GM12891 (cell line): ENCODE results near the gene LCN6.

Source experiments
- PAX5 ChIP-seq: IDR thresholded peaks from 2 replicates; pipeline ENCODE4 v1.6.1; 2011; ENCODE audit warnings: low read length, moderate library complexity, mild to moderate bottlenecking; ENCODE audit not compliant: insufficient read depth, severe bottlenecking
- POLR2A ChIP-seq: IDR thresholded peaks from 2 replicates; pipeline ENCODE4 v1.6.1; 2011; ENCODE audit warnings: low read depth, low read length, control low read depth
- POLR2AphosphoS5 ChIP-seq: IDR thresholded peaks from 2 replicates; pipeline ENCODE4 v1.6.1; 2011; ENCODE audit warnings: low read depth, low read length, control low read depth
- POU2F2 ChIP-seq: IDR thresholded peaks from 2 replicates; pipeline ENCODE4 v1.6.1; 2011; ENCODE audit warnings: low read depth, mild to moderate bottlenecking, control low read depth, low read length, moderate library complexity
- SPI1 ChIP-seq: IDR thresholded peaks from 2 replicates; pipeline ENCODE4 v1.6.1; 2011; ENCODE audit warnings: low read depth, low read length, control low read depth
- TAF1 ChIP-seq: IDR thresholded peaks from 2 replicates; pipeline ENCODE4 v1.6.1; 2011; ENCODE audit warnings: low read depth, low read length, control low read depth

DNA sequence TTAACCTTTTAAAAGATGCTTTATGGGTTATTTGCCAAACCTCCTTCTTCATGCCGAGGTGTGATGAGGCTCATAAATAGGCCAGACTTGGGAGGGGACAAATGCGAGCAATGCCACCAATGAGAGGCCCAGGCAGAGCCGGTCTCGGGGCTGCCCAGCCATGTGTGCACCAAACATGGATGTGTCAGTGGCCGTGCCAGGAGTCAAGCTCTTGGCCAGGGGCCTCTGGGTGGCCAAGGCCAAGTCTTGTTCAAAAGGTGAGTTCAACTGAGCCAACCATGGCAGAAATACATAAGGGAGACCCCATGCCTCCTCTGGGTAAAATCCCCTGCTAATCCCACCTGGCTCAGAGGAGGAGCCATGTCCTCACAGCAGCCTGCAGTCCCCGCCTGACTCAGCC, 26.9 kb upstream of the LCN6 start:
- no peak for TF ChIP-seq TAF1
- TF ChIP-seq POLR2A: no peak
- no peak for TF ChIP-seq POLR2AphosphoS5
- no peak for TF ChIP-seq SPI1
- TF ChIP-seq PAX5: no peak
- no peak for TF ChIP-seq POU2F2
